GM12891 (cell line): ENCODE measurements around the gene ACSF3.
A peak's percentile ranks its signal among the peaks of the same experiment; 100 is the strongest.
"Not testable (repeated sequence)": the region's sequence is repeated elsewhere in the genome, so short reads cannot be mapped to it uniquely, and the experiment has no call there.

Experiments used
- DNase-seq: peaks from one replicate; pipeline ENCODE4 v3.0.0; 2011; ENCODE audit warnings: low spot score; ENCODE audit not compliant: insufficient read length
- FAIRE-seq: peaks from 2 replicates; lab custom pipeline; 2011; peaks lifted over from hg19 to GRCh38; lab: Jason Lieb, UNC
- PAX5 ChIP-seq: IDR thresholded peaks from 2 replicates; pipeline ENCODE4 v1.6.1; 2011; ENCODE audit warnings: low read length, moderate library complexity, mild to moderate bottlenecking; ENCODE audit not compliant: insufficient read depth, severe bottlenecking
- POLR2A ChIP-seq: IDR thresholded peaks from 2 replicates; pipeline ENCODE4 v1.6.1; 2011; ENCODE audit warnings: low read depth, low read length, control low read depth
- POLR2AphosphoS5 ChIP-seq: IDR thresholded peaks from 2 replicates; pipeline ENCODE4 v1.6.1; 2011; ENCODE audit warnings: low read depth, low read length, control low read depth
- POU2F2 ChIP-seq: IDR thresholded peaks from 2 replicates; pipeline ENCODE4 v1.6.1; 2011; ENCODE audit warnings: low read depth, mild to moderate bottlenecking, control low read depth, low read length, moderate library complexity
- SPI1 ChIP-seq: IDR thresholded peaks from 2 replicates; pipeline ENCODE4 v1.6.1; 2011; ENCODE audit warnings: low read depth, low read length, control low read depth
- TAF1 ChIP-seq: IDR thresholded peaks from 2 replicates; pipeline ENCODE4 v1.6.1; 2011; ENCODE audit warnings: low read depth, low read length, control low read depth

Gene ACSF3

GRCh38 chr16:89084411-89084810 is 9.2 kb upstream of the ACSF3 start:
- TF ChIP-seq POU2F2 (no peak), SPI1 (no peak), POLR2A (no peak)
- no peak for DNase-seq
- no peak for FAIRE-seq

GRCh38 chr16:89084814-89085612 is 8.6 kb upstream of the ACSF3 start:
- FAIRE-seq (no peak), DNase-seq (no peak)
- TF ChIP-seq POLR2A, result no peak
- TF ChIP-seq PAX5, result no peak
- no peak for TF ChIP-seq TAF1
- TF ChIP-seq POLR2AphosphoS5, result no peak
- no peak for TF ChIP-seq POU2F2
- no peak for TF ChIP-seq SPI1

- TF ChIP-seq SPI1 (no peak), POLR2A (no peak)
- no peak for FAIRE-seq
Observed at GRCh38 chr16:89085755-89086154, 7.9 kb upstream of the ACSF3 start.

GRCh38 chr16:89087922-89088497 is 5.6 kb upstream of the ACSF3 start:
- no peak for FAIRE-seq
- no peak for DNase-seq
- no peak for TF ChIP-seq POU2F2
- no peak for TF ChIP-seq SPI1
- TF ChIP-seq PAX5, result no peak
- TF ChIP-seq POLR2AphosphoS5, result no peak
- no peak for TF ChIP-seq POLR2A

More at GRCh38 chr16:89085755-89086154, 7.9 kb upstream of the ACSF3 start:
- DNase-seq, result no peak

GRCh38 chr16:89089120-89089519 is 4.5 kb upstream of the ACSF3 start:
- DNase-seq, result no peak
- TF ChIP-seq POLR2AphosphoS5 (no peak), SPI1 (no peak), POU2F2 (no peak), POLR2A (no peak), TAF1 (no peak), PAX5 (no peak)

GRCh38 chr16:89090182-89090630 is 3.4 kb upstream of the ACSF3 start:
- FAIRE-seq, result no peak
- TF ChIP-seq TAF1, result no peak
- TF ChIP-seq POLR2A, result no peak
- TF ChIP-seq SPI1, result no peak
- TF ChIP-seq PAX5, result no peak
- no peak for TF ChIP-seq POU2F2
- TF ChIP-seq POLR2AphosphoS5, result no peak
- no peak for DNase-seq

More at GRCh38 chr16:89089120-89089519, 4.5 kb upstream of the ACSF3 start:
- FAIRE-seq, result no peak

- FAIRE-seq, result no peak
- no peak for DNase-seq
- no peak for TF ChIP-seq POLR2A
- no peak for TF ChIP-seq TAF1
- no peak for TF ChIP-seq POLR2AphosphoS5
- TF ChIP-seq POU2F2, result no peak
- no peak for TF ChIP-seq PAX5
- no peak for TF ChIP-seq SPI1
Observed at GRCh38 chr16:89090669-89091426, 2.8 kb upstream of the ACSF3 start.

- DNase-seq (no peak), FAIRE-seq (no peak)
- TF ChIP-seq POLR2AphosphoS5, result no peak
- TF ChIP-seq POU2F2, result no peak
- TF ChIP-seq PAX5, result no peak
- no peak for TF ChIP-seq TAF1
- TF ChIP-seq POLR2A, result no peak
- no peak for TF ChIP-seq SPI1
Observed at GRCh38 chr16:89092013-89092412, 1.6 kb upstream of the ACSF3 start.

- DNase-seq, FAIRE-seq: not testable (repeated sequence)
Observed at GRCh38 chr16:89093252-89093601, 425 bp upstream of the ACSF3 start.

- TF ChIP-seq SPI1 (no peak), POLR2AphosphoS5 (no peak), PAX5 (no peak), POU2F2 (no peak), POLR2A (no peak), TAF1 (no peak)
- peak; percentile 16 for FAIRE-seq
- no peak for DNase-seq
Observed at GRCh38 chr16:89094252-89094879, 714 bp downstream of the ACSF3 start.
